SK-MEL-5 (cell line): ENCODE measurements around the gene ZNF775. TPM values are rescaled to one million over a fixed set of nuclear protein-coding genes. Genes with fewer than 3 reads are reported as not detected.

ENCODE experiments used
- DNase-seq: peaks from one replicate; pipeline ENCODE4 v3.0.0-alpha.2; 2016; ENCODE audit warnings: low read depth, low spot score
- in situ Hi-C: cut with HindIII; loops from 2 replicates; pipeline ENCODE4 v1.10.0; 2016; ENCODE audit warnings: low sequenced_read_pairs, high pct_unique_total_duplicates, low pct_unique_long_range_greater_than_20kb
- total RNA-seq: library from RNA; depleted of rRNA; stranded (reverse); fragments of >200 nt; shearing (Covaris generic); gene quantifications from 2 replicates; pipeline ENCODE4 v1.2.3, GENCODE V29; 2014

Gene ZNF775
- total RNA-seq, 1 experiment from 2014 or later, result 10.4 TPM

DNA sequence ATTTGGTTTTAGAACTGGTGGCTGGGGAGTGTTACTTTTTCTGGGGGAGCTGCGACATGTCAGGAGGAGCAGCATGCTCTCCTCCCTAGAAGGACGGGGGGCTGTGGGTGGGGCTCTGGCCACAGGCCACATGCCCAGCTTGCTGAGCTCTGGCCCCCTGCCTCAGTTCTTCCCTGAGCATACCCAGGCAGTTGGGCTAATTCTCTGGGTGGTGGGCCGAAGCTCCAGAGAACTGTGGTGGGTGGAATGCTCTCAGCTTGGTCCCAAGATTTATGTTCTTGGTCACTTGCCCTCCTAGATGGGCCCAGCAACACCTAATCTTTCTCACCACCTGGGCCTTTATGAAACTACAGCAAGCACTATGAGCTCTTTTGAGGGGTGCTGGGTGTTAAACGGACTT lies 5.1 kb upstream of the ZNF775 start:
- DNase-seq, result no peak
- in situ Hi-C loops, result no loop called here

DNA sequence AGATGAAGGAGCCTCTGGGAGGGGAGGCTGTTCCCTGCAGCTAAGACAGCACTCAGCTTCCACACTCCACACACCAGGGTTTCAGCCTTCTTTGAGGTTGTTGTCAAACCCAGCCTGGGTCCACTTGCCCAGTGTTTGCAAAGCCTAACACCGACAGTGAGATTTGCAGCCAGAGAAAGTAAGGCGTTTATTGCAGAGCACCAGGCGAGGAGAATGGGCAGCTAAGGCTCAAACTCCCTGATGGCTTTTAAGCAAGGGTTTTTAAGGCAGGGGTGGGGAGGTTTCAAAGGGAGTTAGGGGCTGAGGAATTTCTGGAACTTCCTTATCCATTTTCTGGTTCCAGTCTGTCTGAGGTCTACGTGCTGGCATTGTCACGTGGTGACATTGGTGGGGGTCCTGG lies 4.7 kb upstream of the ZNF775 start:
- in situ Hi-C loops, result no loop called here
- no peak for DNase-seq

DNA sequence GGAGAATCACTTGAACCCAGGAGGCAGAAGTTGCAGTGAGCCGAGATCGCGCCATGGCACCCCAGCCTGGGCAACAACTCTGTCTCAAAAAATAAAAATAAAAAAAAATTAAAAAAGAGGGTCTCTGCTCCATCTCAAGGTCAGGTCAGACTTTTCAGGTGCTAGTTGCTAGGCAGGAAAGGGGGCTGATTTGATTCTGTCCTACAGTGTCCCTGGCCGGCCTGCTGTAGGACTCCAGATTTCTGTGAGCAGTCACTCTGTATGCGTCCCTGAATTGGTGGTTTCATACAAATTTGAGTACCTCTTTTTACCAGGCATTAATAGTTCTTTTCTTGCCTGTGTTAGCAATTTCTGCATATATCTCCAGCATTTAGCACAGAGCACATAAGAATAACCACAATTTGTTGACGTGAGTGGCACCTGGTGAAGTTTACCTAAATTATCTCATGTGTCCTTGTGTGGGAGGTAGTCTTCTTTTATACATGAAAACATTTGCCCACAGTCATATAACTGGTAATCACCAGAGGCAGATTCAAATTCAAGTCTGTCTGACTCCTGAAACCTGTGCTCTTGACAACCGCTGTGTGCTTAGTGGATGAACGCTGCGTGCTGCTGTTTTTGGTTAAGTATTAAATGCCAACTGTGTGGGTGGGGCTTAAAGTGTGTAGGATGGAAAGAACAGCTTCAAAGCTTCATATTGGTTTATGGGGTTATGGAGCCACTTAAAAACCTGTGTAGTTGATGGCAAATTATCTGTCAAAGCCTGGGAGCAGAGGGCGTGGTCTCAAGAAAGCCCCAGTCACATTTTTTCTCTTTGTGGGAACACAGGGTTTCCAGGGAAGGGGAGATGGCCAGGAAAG lies 3.2 kb upstream of the ZNF775 start:
- in situ Hi-C loops, result no loop called here
- DNase-seq, result no peak

DNA sequence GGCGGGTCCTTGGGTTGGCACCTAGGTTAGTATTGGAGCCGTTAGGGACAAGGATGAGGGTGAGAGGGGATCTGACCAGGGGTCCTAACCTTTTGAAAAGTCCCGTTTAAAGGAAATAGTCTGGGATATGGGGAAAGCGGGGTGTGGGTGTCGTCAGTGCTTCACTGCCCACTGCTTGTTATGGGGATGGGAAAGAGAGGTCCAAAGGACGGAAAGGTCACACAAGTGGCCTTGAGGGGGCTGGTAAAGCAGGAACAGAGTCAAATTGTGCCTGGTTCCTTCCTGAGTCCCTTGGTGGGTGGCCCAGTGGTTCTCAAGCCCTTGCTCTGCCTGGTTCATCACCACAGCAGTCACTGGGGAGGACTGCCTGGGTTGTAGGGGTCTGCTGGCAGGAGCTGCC lies 2.6 kb upstream of the ZNF775 start:
- DNase-seq, result no peak
- in situ Hi-C loops, result no loop called here

DNA sequence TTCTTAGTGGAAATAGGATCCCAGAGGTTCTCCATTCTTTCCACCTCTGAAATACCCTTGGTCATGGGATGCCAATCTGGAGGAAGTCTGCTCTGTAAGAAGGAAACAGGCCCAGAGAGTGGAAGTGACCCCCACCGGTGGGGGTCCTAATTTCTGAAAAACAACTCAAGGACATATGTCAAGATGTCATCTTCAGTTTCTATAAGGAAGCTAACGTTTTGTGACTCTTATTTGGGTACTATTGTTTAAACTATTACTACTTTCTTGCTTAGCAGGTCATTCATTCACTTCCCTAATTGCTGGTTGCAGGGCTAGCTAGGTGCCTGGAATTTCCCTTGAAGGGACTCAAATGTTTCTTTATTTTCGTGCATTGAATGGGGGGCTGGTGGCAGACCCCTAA lies 1.9 kb upstream of the ZNF775 start:
- DNase-seq, result no peak
- in situ Hi-C loops, result no loop called here

DNA sequence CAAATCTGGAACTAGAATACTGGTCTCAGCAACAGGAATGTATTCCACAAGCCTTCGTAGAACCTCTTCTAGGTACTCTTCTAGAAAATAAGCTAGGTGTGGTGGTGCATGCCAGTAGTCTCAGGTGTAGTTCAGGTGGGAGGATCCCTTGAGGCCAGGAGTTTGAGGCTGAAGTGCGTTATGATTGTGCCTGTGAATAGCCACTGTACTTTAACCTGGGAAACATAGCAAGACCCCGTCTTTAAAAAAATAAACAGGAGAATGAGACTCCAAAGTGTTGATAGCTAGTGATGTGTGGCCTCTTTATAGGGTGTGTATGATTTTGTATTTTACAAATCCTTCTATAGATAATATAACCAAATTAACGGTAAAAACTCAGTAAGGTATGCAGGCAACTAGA lies 1.5 kb upstream of the ZNF775 start:
- no peak for DNase-seq
- in situ Hi-C loops, result no loop called here

DNA sequence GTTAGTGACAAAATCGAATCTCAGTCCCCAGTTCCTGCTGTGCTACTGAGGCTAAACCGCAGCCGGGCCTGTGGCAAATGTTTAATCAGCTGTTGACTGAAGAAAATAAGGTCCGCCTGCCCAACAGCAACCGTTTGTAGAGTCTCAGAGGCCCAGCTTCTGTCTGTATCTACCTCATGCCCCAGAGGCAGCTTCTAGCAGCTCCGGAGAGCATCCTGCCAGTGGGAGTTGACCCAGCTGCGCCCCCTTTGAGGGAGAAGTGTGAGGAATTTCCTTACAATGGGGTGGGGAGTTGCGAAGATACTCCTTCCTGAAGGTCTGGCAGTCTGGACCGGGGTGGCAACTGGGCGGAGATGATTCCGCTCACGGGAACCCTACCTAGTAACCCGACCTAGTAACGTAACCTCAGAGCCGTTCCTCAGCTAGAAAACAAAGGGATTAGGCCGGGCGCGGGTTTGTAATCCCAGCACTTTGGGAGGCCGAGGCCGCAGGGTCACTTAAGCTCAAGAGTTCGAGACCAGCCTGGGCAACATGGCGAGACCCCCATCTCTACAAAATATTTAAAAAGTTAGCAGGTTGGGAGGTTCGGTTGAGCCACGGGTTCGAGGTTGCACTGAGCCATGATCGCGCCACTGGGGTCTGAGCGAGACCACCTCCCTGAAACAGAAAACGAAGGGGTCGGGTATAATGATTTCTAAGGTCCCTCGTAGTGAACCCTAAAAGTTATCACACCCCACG lies 846 bp upstream of the ZNF775 start:
- DNase-seq, result peak; percentile 67
- in situ Hi-C loops, result no loop called here

DNA sequence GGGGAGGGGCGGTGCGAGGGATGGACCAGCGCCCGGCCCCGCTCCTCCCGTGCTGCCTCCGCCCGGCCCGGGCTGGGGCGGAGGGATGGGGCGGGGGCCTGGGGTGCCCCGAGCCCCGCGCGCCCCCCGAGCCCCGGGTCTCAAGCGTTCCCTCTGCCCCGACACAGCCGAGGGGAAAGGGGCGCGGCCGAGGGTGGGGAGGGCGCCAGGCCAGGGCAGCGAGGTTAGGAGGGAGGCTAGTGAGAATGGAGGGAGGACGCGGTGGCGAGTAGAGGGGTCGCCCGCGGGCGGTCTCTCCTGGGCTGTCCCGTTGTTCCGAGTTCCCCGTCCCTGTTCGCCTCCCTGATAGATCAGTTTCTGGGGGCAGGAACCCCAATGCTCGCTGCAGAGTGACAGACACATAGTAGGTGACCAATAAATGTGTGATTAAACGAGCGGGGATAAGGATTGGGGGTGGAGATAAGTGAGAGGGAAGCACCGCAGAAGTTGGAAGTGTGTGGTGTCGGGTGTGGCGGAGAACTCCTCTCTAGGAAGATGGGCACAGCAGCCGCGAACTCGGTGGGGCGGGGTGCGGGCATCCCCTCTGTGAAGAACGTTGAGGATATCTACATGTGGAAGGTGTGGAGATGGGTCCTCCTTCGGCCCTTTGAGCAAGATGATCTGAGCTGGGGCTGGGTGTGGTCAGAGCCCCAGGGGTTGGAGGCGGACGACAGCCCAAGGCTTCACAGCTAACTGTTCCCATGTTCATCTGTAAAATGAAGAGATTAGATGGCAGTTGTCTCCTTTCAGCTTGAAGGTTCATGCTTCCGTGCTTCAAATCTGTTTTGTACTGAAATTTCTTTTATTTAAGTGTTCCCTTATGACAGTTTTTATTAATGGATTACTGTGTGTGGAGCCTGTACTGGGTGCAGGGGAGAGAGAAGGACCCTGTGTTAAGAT lies 580 bp downstream of the ZNF775 start:
- DNase-seq, result no peak
- in situ Hi-C loops, result no loop called here

DNA sequence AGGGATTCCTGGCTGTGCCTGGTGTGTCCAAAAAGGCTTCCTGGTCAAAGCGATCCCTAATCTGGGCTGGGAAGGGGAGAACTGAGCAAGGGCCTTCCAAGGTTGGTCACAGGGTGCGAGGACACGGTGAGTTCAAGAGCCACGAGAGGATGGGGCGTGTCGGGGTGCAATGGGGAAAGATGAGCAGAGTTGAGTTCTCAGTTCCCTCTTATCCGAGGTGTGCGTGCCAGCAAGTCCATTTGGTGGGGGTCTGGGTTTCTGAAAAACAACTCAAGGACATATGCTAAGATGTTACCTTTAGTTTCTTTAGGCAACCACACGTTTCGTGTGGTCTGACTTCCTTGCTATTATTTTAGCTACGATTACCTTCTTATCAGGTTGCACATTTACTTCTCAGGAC lies 1.3 kb downstream of the ZNF775 start:
- DNase-seq, result no peak
- in situ Hi-C loops, result no loop called here

DNA sequence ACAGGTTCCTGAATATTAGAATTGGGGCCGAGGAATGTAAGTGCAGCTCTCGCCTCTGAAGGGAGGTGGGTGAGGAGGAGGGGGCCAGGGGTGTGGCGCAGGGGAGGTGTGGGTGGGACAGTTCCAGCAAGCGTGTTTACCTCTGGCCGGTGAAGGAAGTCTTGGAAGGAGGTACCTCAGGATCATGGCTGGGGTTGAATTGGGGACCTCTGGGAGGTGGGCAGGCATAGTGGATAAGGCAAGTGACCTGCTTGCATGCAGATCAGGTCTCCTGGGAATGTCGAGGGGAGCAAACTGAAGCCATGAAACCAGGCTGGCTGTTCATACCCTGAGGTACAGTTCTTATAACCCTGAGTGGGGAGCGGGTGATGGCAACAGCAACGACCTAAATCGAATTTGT lies 2.0 kb downstream of the ZNF775 start:
- DNase-seq, result no peak
- in situ Hi-C loops, result no loop called here

DNA sequence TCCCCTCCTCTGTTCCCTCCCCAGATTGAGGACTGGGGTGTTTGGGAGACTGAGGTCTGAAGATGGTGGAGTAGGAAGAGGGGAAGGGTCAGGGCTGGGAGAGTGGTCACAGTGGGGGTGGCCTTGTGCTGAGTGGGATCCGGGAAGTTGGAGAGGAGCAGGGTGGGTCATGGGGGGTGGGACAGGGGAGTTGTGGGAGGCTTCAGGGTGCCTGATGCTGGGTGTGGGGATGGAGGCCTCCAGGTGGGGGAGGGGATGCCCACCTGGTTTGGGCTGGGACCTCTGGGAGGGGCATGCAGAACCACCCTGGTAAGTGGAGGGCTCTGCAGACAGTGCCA lies 2.6 kb downstream of the ZNF775 start:
- in situ Hi-C loops, result no loop called here
- no peak for DNase-seq

DNA sequence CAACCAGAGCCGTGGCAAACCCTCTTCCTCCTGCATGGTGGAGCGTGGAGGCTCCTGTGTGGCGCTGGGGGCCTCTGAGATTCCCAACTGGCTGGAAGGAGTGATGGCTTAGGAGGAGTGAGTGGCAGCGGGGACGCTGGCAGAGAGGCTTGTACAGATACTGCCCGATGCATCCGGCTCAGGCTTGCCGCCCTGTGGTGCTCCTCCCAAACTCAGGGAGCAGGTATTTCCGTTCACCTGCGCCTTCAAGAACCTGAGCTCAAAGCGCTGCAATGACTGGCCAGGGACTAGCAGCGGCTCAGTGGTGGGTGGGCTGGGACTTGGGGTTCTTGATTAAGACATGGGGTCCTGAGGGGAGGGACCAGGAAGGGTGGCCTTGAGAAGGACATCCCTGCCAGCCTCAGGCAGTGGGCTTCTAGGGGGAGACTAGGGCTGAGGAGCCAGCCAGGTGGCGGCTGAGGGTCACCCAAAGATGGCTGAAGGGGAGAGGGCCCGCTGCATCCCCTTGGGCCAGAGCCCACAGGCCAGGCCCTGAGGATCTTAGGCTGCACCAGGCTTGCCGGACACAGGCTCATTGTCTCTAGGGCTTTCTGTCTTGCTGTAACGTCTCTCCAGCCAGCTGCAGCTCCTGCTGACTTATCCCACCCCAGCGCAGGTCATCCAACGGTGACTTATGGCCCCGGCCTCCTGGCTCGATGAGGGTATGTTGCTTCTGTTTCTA lies 3.2 kb downstream of the ZNF775 start:
- in situ Hi-C loops, result no loop called here
- DNase-seq, result no peak

DNA sequence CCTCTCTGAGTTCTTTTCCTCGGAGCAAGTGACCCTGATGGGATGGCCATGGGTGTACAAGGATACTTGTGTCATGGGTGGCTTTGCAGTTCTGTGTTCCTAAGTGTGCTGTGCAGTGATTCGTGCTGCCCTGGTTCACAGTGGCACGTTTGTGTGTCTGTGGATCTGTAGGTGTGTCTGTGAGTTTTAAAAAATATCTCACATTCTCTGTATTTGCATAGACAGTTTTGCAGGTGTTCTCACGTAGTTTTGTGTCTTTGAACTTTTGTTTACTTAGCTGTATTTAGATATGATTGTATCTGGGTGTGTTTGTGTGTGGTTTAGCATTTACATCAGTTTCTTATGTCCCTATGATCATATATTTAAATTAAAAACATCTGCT lies 3.7 kb downstream of the ZNF775 start:
- DNase-seq, result no peak
- in situ Hi-C loops, result no loop called here

DNA sequence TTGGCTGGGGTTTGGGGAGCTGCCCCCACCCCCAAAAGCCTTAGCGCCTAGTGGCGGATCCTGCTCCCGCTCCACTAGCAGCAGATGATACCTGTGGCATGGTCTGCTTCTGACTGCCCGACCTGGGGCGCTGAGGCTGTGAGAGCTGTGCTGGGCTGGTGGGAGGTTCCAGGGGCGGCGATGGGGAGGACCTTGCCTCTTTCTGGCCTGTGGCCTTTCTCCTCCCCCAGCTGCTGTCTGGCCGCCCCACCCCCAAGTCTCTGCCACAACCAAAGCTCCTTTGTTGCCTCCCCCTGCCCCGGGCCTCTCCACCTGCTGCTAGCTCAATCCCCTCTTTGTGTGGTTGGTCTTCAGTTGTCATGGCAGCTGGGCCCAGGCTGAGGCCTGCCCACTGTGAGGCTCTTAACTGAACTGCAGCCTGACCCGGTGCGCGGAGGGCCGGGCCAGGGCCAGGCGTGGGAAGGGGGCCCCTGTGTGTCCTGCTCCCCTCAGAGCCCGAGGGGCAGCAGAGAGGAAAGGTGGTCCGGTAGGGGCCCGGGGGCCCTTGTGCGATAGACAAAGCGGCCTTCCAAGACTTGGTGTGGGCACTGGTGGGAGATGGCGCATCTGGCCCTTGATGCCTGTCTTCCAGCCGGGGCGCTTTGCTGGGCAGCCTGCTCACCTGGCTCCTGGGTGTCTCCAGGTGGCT lies 4.7 kb downstream of the ZNF775 start:
- in situ Hi-C loops, result no loop called here
- peak; percentile 99 for DNase-seq

DNA sequence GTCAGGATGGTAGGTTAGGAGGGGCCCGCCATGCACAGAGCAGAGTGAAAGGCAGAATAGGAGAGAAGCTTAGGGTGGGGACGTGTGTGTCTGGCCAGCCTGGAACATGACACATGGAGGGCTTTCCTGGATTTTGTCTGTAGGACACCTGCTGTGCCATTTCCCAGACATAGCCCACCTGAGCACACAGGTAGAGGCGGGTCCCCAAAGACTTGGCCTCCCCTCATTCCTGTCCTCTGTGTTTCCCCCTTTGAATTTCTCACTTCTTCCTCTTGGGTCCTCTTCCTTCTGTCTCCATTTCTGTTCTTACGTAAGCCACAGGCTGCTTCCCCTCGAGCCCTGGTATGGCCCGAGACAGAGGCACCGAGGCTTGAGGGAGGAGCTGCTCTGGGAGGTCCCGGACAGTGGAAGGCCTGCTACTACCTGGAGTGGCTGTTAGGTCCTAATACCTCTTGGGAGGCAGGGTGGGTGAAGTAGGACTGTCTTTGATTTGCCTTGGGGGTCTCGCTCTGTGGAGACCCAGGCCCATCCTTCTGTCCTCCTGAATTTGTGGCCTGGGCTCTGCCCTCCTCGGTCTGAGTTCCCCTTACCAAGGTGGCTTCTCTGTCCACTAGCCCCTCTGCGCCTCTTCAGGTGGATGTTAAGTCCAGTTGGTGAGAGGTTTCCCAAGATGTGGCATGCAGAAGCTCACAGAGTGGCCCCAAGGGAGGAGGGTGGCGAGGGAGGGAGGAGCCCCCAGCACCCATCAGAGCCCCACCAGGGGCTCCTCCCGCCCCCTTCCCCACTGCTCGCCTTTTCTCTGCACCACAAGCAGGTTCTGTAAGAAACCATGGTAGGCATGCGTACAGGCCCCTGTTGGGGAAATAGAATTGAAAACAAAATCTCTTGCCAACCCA lies 5.5 kb downstream of the ZNF775 start:
- DNase-seq, result no peak
- in situ Hi-C loops, result no loop called here

DNA sequence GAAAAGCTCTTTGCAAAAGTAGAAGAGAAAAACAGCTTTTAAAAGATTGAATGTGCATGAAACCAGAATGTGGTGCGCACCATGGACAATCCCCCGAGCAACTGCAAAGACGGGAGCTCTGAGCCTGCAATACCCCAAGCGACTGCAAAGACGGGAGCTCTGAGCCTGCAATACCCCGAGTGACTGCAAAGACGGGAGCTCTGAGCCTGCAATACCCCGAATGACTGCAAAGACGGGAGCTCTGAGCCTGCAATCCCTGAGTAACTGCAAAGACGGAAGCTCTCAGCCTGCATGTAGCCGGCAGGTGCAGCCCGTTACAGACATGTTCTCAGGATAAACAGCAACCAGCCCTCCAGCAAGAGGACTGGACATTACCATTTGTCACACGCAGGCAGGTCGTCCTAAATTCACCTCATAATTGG lies 6.2 kb downstream of the ZNF775 start:
- DNase-seq, result no peak
- in situ Hi-C loops, result no loop called here
